Measurements from ENCODE around the gene PLXNA4. TPM values are rescaled to one million over a fixed set of nuclear protein-coding genes. Genes with fewer than 3 reads are reported as not detected.
A peak's percentile ranks its signal among the peaks of the same experiment; 100 is the strongest.

PLXNA4 gene
- total RNA-seq, 4 donors from 2014 or later = 4.8 to 19.7 (median 10.7) TPM

DNA sequence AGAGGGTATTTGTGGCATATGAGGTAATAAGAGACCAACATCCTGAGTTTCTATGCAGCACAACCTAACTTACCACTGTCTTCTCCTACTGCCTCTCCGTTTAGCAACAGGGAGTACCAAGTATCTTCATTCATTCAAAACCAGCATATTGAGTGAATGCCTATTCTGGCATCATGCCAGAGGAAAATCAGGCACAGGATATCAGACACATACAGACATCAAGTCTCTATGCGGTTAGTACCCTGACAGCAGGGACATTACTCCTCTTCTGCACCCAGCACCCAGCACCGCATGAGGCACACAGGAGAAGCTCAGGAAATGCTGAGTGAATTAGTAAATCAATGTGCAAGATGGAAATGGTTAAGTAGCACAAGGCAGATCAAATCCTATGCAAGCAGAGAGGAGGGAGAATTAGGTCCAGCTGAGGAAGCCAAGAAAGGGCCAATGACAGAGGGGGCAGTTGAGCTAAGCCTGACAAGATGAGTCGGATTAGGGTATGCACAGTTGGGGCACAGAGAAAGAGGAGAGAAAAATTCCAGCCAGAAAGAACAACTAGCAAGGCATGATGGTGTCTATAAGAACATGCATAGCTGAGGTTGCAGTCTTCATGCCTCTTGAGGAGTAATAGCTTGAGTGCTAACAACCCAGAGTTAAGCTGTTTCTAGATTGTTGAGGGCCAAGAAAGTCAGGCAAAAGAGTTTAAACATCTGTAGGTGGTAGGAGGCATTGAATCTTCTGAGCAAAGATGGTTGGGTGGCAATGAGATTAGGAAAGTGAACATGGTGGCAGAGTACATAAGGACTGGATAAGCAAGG lies 146.0 kb downstream of the PLXNA4 start:
- Histone ChIP-seq H3K27ac (no peak overlapping the region), H3K4me3 (no peak overlapping the region), H3K4me1 (peaks cover 0 to 1% (median 0%) of the 10 kb centered on the region in 3 donors), H3K36me3 (no peaks in the 10 kb centered on the region), H3K9me3 (no peaks in the 10 kb centered on the region), H3K27me3 (no peaks in the 10 kb centered on the region)
- TF ChIP-seq POLR2AphosphoS5 (IDR thresholded peaks at IDR 0.05) = no peak
- no peak for TF ChIP-seq EP300 (IDR thresholded peaks at IDR 0.05)
- no peak for TF ChIP-seq POLR2A (IDR thresholded peaks at IDR 0.05)
- no peak for TF ChIP-seq CTCF (IDR thresholded peaks at IDR 0.05)
- ATAC-seq = no peak
- WGBS, 2 donors (ENCODE audit: low coverage in 1 of 2) = 78 to 87% methylated on average over 1 to 3 of the region's 4 CpGs

- WGBS, 2 donors (ENCODE audit: low coverage in 1 of 2) = 75 to 100% methylated on average over 1 of the region's 1 CpG
- no peak for TF ChIP-seq POLR2AphosphoS5 (IDR thresholded peaks at IDR 0.05)
- TF ChIP-seq EP300 (IDR thresholded peaks at IDR 0.05) = no peak
- no peak for TF ChIP-seq CTCF (IDR thresholded peaks at IDR 0.05)
- TF ChIP-seq POLR2A (IDR thresholded peaks at IDR 0.05) = no peak
Measured at GRCh38 chr7:132429181-132429580, 147.1 kb downstream of the PLXNA4 start.

GRCh38 chr7:132428247-132428919 lies 147.9 kb downstream of the PLXNA4 start:
- WGBS, 2 donors (ENCODE audit: low coverage in 1 of 2) = 49% methylated on average over 3 of the region's 12 CpGs; no CpG with 5 or more reads in 1 of the 2 donors
- H3K4me1 ChIP-seq = no peaks in the 10 kb centered on the region

More at GRCh38 chr7:132429181-132429580, 147.1 kb downstream of the PLXNA4 start:
- ATAC-seq = no peak
- no peaks in the 10 kb centered on the region for H3K4me1 ChIP-seq
- H3K9me3 ChIP-seq = no peaks in the 10 kb centered on the region
- H3K27ac ChIP-seq = no peak overlapping the region
- H3K36me3 ChIP-seq = no peaks in the 10 kb centered on the region
- H3K4me3 ChIP-seq = no peak overlapping the region
- H3K27me3 ChIP-seq = no peaks in the 10 kb centered on the region

DNA sequence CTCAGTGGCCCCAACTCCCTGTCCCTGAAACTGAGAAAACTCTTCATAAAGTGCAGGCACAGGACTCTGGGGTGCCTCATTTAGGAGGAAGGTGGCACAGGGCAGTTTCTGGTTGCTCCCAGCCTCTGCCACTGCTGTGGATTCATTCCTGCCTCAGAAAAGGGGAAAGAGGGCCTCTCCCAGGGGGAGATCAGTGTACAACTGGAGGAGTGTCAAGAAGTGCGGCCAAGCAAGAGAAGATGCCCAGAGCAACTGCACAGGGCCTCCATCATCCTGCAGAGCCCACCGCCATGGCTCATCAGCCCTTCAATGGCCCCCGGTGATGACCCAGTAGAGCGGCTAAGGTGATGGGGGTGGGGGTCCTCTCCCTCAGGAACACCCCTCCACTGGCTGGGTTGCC lies 150.3 kb downstream of the PLXNA4 start:
- ATAC-seq = no peak
- Histone ChIP-seq H3K27ac (no peak overlapping the region), H3K9me3 (no peaks in the 10 kb centered on the region), H3K36me3 (no peaks in the 10 kb centered on the region), H3K4me1 (peaks cover 0 to 12% (median 0%) of the 10 kb centered on the region in 3 donors), H3K4me3 (no peak overlapping the region), H3K27me3 (no peaks in the 10 kb centered on the region)
- no peak for TF ChIP-seq EP300 (IDR thresholded peaks at IDR 0.05)
- TF ChIP-seq POLR2A (IDR thresholded peaks at IDR 0.05) = no peak
- TF ChIP-seq POLR2AphosphoS5 (IDR thresholded peaks at IDR 0.05) = no peak
- no peak for TF ChIP-seq CTCF (IDR thresholded peaks at IDR 0.05)
- WGBS, 2 donors (ENCODE audit: low coverage in 1 of 2) = no CpG with 5 or more reads among the region's 4 CpGs

More at GRCh38 chr7:132428247-132428919, 147.9 kb downstream of the PLXNA4 start:
- no peak for ATAC-seq
- H3K9me3 ChIP-seq = no peaks in the 10 kb centered on the region
- H3K27me3 ChIP-seq = no peaks in the 10 kb centered on the region
- H3K27ac ChIP-seq = no peak overlapping the region
- H3K36me3 ChIP-seq = no peaks in the 10 kb centered on the region
- TF ChIP-seq EP300 (IDR thresholded peaks at IDR 0.05) = no peak
- no peak overlapping the region for H3K4me3 ChIP-seq

- Histone ChIP-seq H3K4me3 (no peak overlapping the region), H3K4me1 (peaks cover 0 to 12% (median 0%) of the 10 kb centered on the region in 3 donors), H3K9me3 (no peaks in the 10 kb centered on the region), H3K36me3 (no peaks in the 10 kb centered on the region), H3K27ac (peak overlapping the region in 1 of 4 donors; percentile 26), H3K27me3 (no peaks in the 10 kb centered on the region)
- ATAC-seq = no peak
- WGBS, 2 donors (ENCODE audit: low coverage in 1 of 2) = 66 to 81% methylated on average over 7 to 9 of the region's 15 CpGs
- TF ChIP-seq CTCF (IDR thresholded peaks at IDR 0.05) (no peak), POLR2AphosphoS5 (IDR thresholded peaks at IDR 0.05) (no peak), EP300 (IDR thresholded peaks at IDR 0.05) (no peak), POLR2A (IDR thresholded peaks at IDR 0.05) (no peak)
Measured at GRCh38 chr7:132424821-132425724, 151.2 kb downstream of the PLXNA4 start.

Data from gastroesophageal sphincter (tissue), 4 donors.